ENCODE measurements around the gene ERBIN.

The ERBIN gene

GRCh38 chr5:65926893-65927292, 518 bp downstream of the ERBIN start:
- peak overlapping the region; percentile 99 for H3K4me3 ChIP-seq (ENCODE audit: low read depth, low read length)
- DNase-seq (ENCODE audit: low read depth) = no peak
- TF ChIP-seq CTCF (IDR thresholded peaks at IDR 0.05; ENCODE audit: low read depth, low read length, missing control alignments) = no peak

- no peak for TF ChIP-seq CTCF (IDR thresholded peaks at IDR 0.05; ENCODE audit: low read depth, low read length, missing control alignments)
- H3K4me3 ChIP-seq (ENCODE audit: low read depth, low read length) = peak overlapping the region; percentile 99
- DNase-seq (ENCODE audit: low read depth) = no peak
Observed at GRCh38 chr5:65927503-65928321, 1.3 kb downstream of the ERBIN start.

- H3K4me3 ChIP-seq (ENCODE audit: low read depth, low read length) = peak overlapping the region; percentile 99
- no peak for DNase-seq (ENCODE audit: low read depth)
- no peak for TF ChIP-seq CTCF (IDR thresholded peaks at IDR 0.05; ENCODE audit: low read depth, low read length, missing control alignments)
Observed at GRCh38 chr5:65928322-65928752, 2.0 kb downstream of the ERBIN start.

- peak overlapping the region; percentile 99 for H3K4me3 ChIP-seq (ENCODE audit: low read depth, low read length)
- no peak for TF ChIP-seq CTCF (IDR thresholded peaks at IDR 0.05; ENCODE audit: low read depth, low read length, missing control alignments)
- DNase-seq (ENCODE audit: low read depth) = no peak
Observed at GRCh38 chr5:65928860-65929259, 2.5 kb downstream of the ERBIN start.

- TF ChIP-seq CTCF (IDR thresholded peaks at IDR 0.05; ENCODE audit: low read depth, low read length, missing control alignments) = no peak
- H3K4me3 ChIP-seq (ENCODE audit: low read depth, low read length) = no peak overlapping the region
- DNase-seq (ENCODE audit: low read depth) = no peak
Observed at GRCh38 chr5:65932676-65933075, 6.3 kb downstream of the ERBIN start.

GRCh38 chr5:65933295-65933694, 6.9 kb downstream of the ERBIN start:
- DNase-seq (ENCODE audit: low read depth) = no peak
- no peak for TF ChIP-seq CTCF (IDR thresholded peaks at IDR 0.05; ENCODE audit: low read depth, low read length, missing control alignments)
- no peak overlapping the region for H3K4me3 ChIP-seq (ENCODE audit: low read depth, low read length)

GRCh38 chr5:65938256-65938655, 11.9 kb downstream of the ERBIN start:
- no peak for TF ChIP-seq CTCF (IDR thresholded peaks at IDR 0.05; ENCODE audit: low read depth, low read length, missing control alignments)
- H3K4me3 ChIP-seq (ENCODE audit: low read depth, low read length) = no peak overlapping the region
- DNase-seq (ENCODE audit: low read depth) = no peak
